Small intestine (tissue), 7 donors: Measurements from ENCODE around the gene ABCF3. TPM values are rescaled to one million over a fixed set of nuclear protein-coding genes. Genes with fewer than 3 reads are reported as not detected.
"Not testable (repeated sequence)": the region's sequence is repeated elsewhere in the genome, so short reads cannot be mapped to it uniquely, and the experiment has no call there.

ENCODE experiments used
- DNase-seq, 2 donors: peaks; one replicate each; pipeline versions ENCODE4 v3.0.0 to v3.0.0-alpha.2; 2013
- FAIRE-seq: peaks from 2 replicates; lab custom pipeline; 2012; peaks lifted over from hg19 to GRCh38; lab: Jason Lieb, UNC
- H3K27ac ChIP-seq, 3 donors: one replicate each; pipeline ENCODE4 v1.5.1; 2013; ENCODE audit warnings: low read length in 2 of 3, mild to moderate bottlenecking in 2 of 3, control low read depth in 1 of 3, inconsistent platforms in 1 of 3, low read depth in 1 of 3, moderate library complexity in 1 of 3
- H3K27me3 ChIP-seq, 3 donors: one replicate each; pipeline ENCODE4 v1.6.1; 2013; ENCODE audit warnings: low read length in 3 of 3, inconsistent platforms in 1 of 3; ENCODE audit not compliant: control insufficient read depth in 3 of 3, insufficient read depth in 3 of 3
- H3K36me3 ChIP-seq, 3 donors: one replicate each; pipeline ENCODE4 v1.6.1; 2013; ENCODE audit warnings: low read length in 3 of 3, inconsistent platforms in 1 of 3, low read depth in 1 of 3, mild to moderate bottlenecking in 1 of 3, moderate library complexity in 1 of 3; ENCODE audit not compliant: control insufficient read depth in 3 of 3, insufficient read depth in 2 of 3
- H3K4me1 ChIP-seq, 3 donors: one replicate each; pipeline ENCODE4 v1.6.1; 2013; ENCODE audit warnings: low read length in 2 of 3, inconsistent platforms in 1 of 3, low read depth in 1 of 3, mild to moderate bottlenecking in 1 of 3, moderate library complexity in 1 of 3; ENCODE audit not compliant: control insufficient read depth in 3 of 3, insufficient read depth in 2 of 3
- H3K4me3 ChIP-seq, 3 donors: one replicate each; pipeline ENCODE4 v1.5.1; 2013; ENCODE audit warnings: low read length in 3 of 3, control low read depth in 1 of 3, inconsistent platforms in 1 of 3, low read depth in 1 of 3, mild to moderate bottlenecking in 1 of 3, moderate library complexity in 1 of 3
- H3K9me3 ChIP-seq, 2 donors: one replicate each; pipeline ENCODE4 v1.6.1; 2013; ENCODE audit warnings: low read depth in 1 of 2, low read length in 1 of 2; ENCODE audit not compliant: control insufficient read depth in 2 of 2, insufficient read depth in 1 of 2
- WGBS, 3 donors: extraction: QIAGEN DNeasy Blood & Tissue Kit; methylation state at CpG; one replicate each; pipeline ENCODE4 v1.1.7; 2013; 5-methylcytosine and 5-hydroxymethylcytosine counted together
- polyA plus RNA-seq, 4 donors: library from polyadenylated mRNA; stranded (reverse) in 3 of 4; unstranded in 1 of 4; fragments of 200-250 nt in 3 of 4; fragments of 120-200 nt in 1 of 4; gene quantifications; one replicate each; pipeline versions ENCODE4 v1.2.1 to v1.2.3, GENCODE V29; 2013
- donor health status: healthy with polysubstance abuse.
- donor health status: control.
- donor health status: control.
- donor health status: Bipolar disorder and iron deficiency.
- donor health status: healthy.

The ABCF3 gene
- polyA plus RNA-seq, 4 donors: 43.7 to 93.5 (median 65.4) TPM

GRCh38 chr3:184148076-184148475 lies 37.9 kb upstream of the ABCF3 start:
- no peak overlapping the region for H3K4me3 ChIP-seq
- no peak overlapping the region for H3K27ac ChIP-seq
- 31 to 64% (median 51%) methylated on average over 3 of the region's 3 CpGs for WGBS, 3 donors
- peaks cover 0 to 27% (median 0%) of the 10 kb centered on the region in 3 donors for H3K4me1 ChIP-seq
- no peaks in the 10 kb centered on the region for H3K27me3 ChIP-seq
- FAIRE-seq: no peak
- H3K9me3 ChIP-seq: no peaks in the 10 kb centered on the region
- peak in 1 of 2 donors; percentile 27 for DNase-seq
- H3K36me3 ChIP-seq: peaks cover 11 to 30% (median 20%) of the 10 kb centered on the region in 3 donors

GRCh38 chr3:184149123-184149522 lies 36.9 kb upstream of the ABCF3 start:
- Histone ChIP-seq H3K4me3 (no peak overlapping the region), H3K9me3 (no peaks in the 10 kb centered on the region), H3K36me3 (peaks cover 2 to 20% (median 10%) of the 10 kb centered on the region in 3 donors), H3K4me1 (peaks cover 0 to 27% (median 0%) of the 10 kb centered on the region in 3 donors), H3K27ac (no peak overlapping the region), H3K27me3 (no peaks in the 10 kb centered on the region)
- DNase-seq (no peak), FAIRE-seq (no peak)
- WGBS, 3 donors: 88 to 95% (median 91%) methylated on average over 6 of the region's 6 CpGs

- not testable (repeated sequence) for FAIRE-seq, H3K27ac ChIP-seq, DNase-seq, H3K4me3 ChIP-seq, H3K27me3 ChIP-seq, H3K9me3 ChIP-seq
- Histone ChIP-seq H3K4me1 (peaks cover 0 to 21% (median 0%) of the 10 kb centered on the region in 3 donors), H3K36me3 (peaks cover 0 to 13% (median 5%) of the 10 kb centered on the region in 3 donors)
- 67 to 69% (median 67%) methylated on average over 6 of the region's 6 CpGs for WGBS, 3 donors
These were observed 36.2 kb upstream of the ABCF3 start for GRCh38 chr3:184149770-184150169.

GRCh38 chr3:184154885-184155643 lies 30.9 kb upstream of the ABCF3 start, which contains the start of gene DVL3:
DVL3 (plus strand) TSS chr3:184155377; CDS start chr3:184155636, 259 bp downstream.
- Histone ChIP-seq H3K4me1 (peaks cover 3 to 13% (median 8%) of the 10 kb centered on the region in 3 donors), H3K9me3 (no peaks in the 10 kb centered on the region), H3K27me3 (no peaks in the 10 kb centered on the region), H3K36me3 (peaks cover 0 to 8% (median 0%) of the 10 kb centered on the region in 3 donors), H3K4me3 (peak within 1 kb of the TSS; percentile 78 to 99 (median 97)), H3K27ac (peak within 1 kb of the TSS; percentile 61 to 96 (median 94))
- WGBS, 3 donors: 1% methylated on average over 41 to 84 of the region's 84 CpGs
- DNase-seq: peak; percentile 66 to 86
- FAIRE-seq: no peak

GRCh38 chr3:184155644-184156521 lies 30.1 kb upstream of the ABCF3 start:
- FAIRE-seq: no peak

GRCh38 chr3:184156522-184156955 lies 29.5 kb upstream of the ABCF3 start:
- Histone ChIP-seq H3K4me1 (peaks cover 3 to 18% (median 8%) of the 10 kb centered on the region in 3 donors), H3K4me3 (peak overlapping the region; percentile 78 to 99 (median 97)), H3K27me3 (no peaks in the 10 kb centered on the region), H3K27ac (peak overlapping the region; percentile 8 to 96 (median 94)), H3K36me3 (peaks cover 0 to 14% (median 0%) of the 10 kb centered on the region in 3 donors), H3K9me3 (no peaks in the 10 kb centered on the region)
- no peak for FAIRE-seq
- peak in 1 of 2 donors; percentile 72 for DNase-seq
- 2 to 5% (median 3%) methylated on average over 6 of the region's 6 CpGs for WGBS, 3 donors

More at GRCh38 chr3:184155644-184156521, 30.1 kb upstream of the ABCF3 start:
- peak in 1 of 2 donors; percentile 48 for DNase-seq
- H3K9me3 ChIP-seq: no peaks in the 10 kb centered on the region
- H3K27me3 ChIP-seq: no peaks in the 10 kb centered on the region
- H3K4me1 ChIP-seq: peaks cover 3 to 18% (median 8%) of the 10 kb centered on the region in 3 donors
- WGBS, 3 donors: 0 to 1% (median 1%) methylated on average over 45 to 47 of the region's 47 CpGs
- peak overlapping the region; percentile 78 to 99 (median 97) for H3K4me3 ChIP-seq
- peak overlapping the region; percentile 61 to 96 (median 94) for H3K27ac ChIP-seq
- peaks cover 0 to 13% (median 0%) of the 10 kb centered on the region in 3 donors for H3K36me3 ChIP-seq

GRCh38 chr3:184157206-184157605 lies 28.8 kb upstream of the ABCF3 start:
- no peaks in the 10 kb centered on the region for H3K9me3 ChIP-seq
- peak overlapping the region in 2 of 3 donors; percentile 78 to 99 for H3K4me3 ChIP-seq
- peak overlapping the region in 2 of 3 donors; percentile 51 to 94 for H3K27ac ChIP-seq
- peaks cover 0 to 17% (median 0%) of the 10 kb centered on the region in 3 donors for H3K36me3 ChIP-seq
- H3K4me1 ChIP-seq: peaks cover 3 to 18% (median 8%) of the 10 kb centered on the region in 3 donors
- DNase-seq: peak in 1 of 2 donors; percentile 37
- no peak for FAIRE-seq
- H3K27me3 ChIP-seq: no peaks in the 10 kb centered on the region

GRCh38 chr3:184158404-184158803 lies 27.6 kb upstream of the ABCF3 start:
- DNase-seq (no peak), FAIRE-seq (no peak)
- Histone ChIP-seq H3K36me3 (peaks cover 0 to 29% (median 0%) of the 10 kb centered on the region in 3 donors), H3K4me1 (peaks cover 3 to 18% (median 8%) of the 10 kb centered on the region in 3 donors), H3K27ac (peak overlapping the region in 1 of 3 donors; percentile 8), H3K27me3 (no peaks in the 10 kb centered on the region), H3K4me3 (no peak overlapping the region), H3K9me3 (no peaks in the 10 kb centered on the region)
- WGBS, 3 donors: 67 to 91% (median 82%) methylated on average over 4 of the region's 4 CpGs
